Heart left ventricle (tissue), 16 donors: ENCODE measurements around the gene EXOC3L2. TPM values are rescaled to one million over a fixed set of nuclear protein-coding genes. Genes with fewer than 3 reads are reported as not detected.

Source experiments
- ATAC-seq, 4 donors: fragments of 200-7000 bp; cut with Tn5 transposase; one replicate each; pipeline ENCODE4 v1.9.1; 2020 to 2022; ENCODE audit warnings: moderate library complexity in 4 of 4, mild to moderate bottlenecking in 3 of 4, moderate number of reproducible peaks in 1 of 4
- DNase-seq, 5 donors: peaks; one replicate each; pipeline ENCODE4 v3.0.0-alpha.2; 2020
- H3K27ac ChIP-seq, 12 donors: fragments of 200-600 bp; sonication (generic) in 4 of 12; one replicate each; pipeline versions ENCODE4 v1.5.0 to v1.8.0; 2016 to 2022; ENCODE audit warnings: mild to moderate bottlenecking in 2 of 12
- H3K27me3 ChIP-seq, 9 donors: fragments of 200-600 bp; sonication (generic) in 2 of 9; one replicate each; pipeline versions ENCODE4 v1.5.1 to v1.8.0; 2016 to 2022; ENCODE audit warnings: mild to moderate bottlenecking in 3 of 9
- H3K36me3 ChIP-seq, 9 donors: fragments of 200-600 bp; sonication (generic) in 2 of 9; one replicate each; pipeline versions ENCODE4 v1.5.0 to v1.8.0; 2018 to 2022; ENCODE audit warnings: mild to moderate bottlenecking in 2 of 9
- H3K4me1 ChIP-seq, 12 donors: fragments of 200-600 bp; sonication (generic) in 4 of 12; one replicate each; pipeline versions ENCODE4 v1.5.0 to v1.8.0; 2016 to 2022; ENCODE audit warnings: mild to moderate bottlenecking in 3 of 12
- H3K4me3 ChIP-seq, 12 donors: fragments of 200-600 bp; sonication (generic) in 4 of 12; one replicate each; pipeline versions ENCODE4 v1.5.0 to v1.8.0; 2017 to 2022; ENCODE audit warnings: mild to moderate bottlenecking in 9 of 12, moderate library complexity in 4 of 12
- H3K9me3 ChIP-seq, 12 donors: fragments of 200-600 bp; sonication (generic) in 4 of 12; one replicate each; pipeline versions ENCODE4 v1.5.0 to v1.8.0; 2016 to 2022; ENCODE audit warnings: mild to moderate bottlenecking in 1 of 12
- POLR2A ChIP-seq, 2 donors: fragments of 450-650 bp; IDR thresholded peaks; one replicate each; pipeline ENCODE4 v1.6.1; 2017; ENCODE audit warnings: antibody characterized with exemption in 2 of 2, mild to moderate bottlenecking in 2 of 2, moderate library complexity in 2 of 2
- WGBS, 4 donors: extraction: QIAGEN DNeasy Blood & Tissue Kit in 2 of 4; methylation state at CpG; one replicate each; pipeline versions ENCODE4 v1.1.5 to v1.1.7; 2013 to 2018; 5-methylcytosine and 5-hydroxymethylcytosine counted together
- intact Hi-C, 10 donors: fragments of 100-400 bp; cut with DNase I; formaldehyde crosslinking; loops; one replicate each; pipeline versions ENCODE4 v1.11.1 to v1.14.2; 2022
- polyA plus RNA-seq, 2 donors: library from polyadenylated mRNA; stranded (reverse); fragments of 200-250 nt; gene quantifications; one replicate each; pipeline ENCODE4 v1.2.3, GENCODE V29; 2013
- total RNA-seq, 9 donors: library from RNA; depleted of rRNA in 2 of 9; stranded (reverse); fragments of >200 nt in 2 of 9; fragmentation: NEBNext Ultra II Directional in 3 of 9; extraction: Animal tissue kit (Norgen Biotek cat#: 25700) in 3 of 9; gene quantifications; one replicate each; pipeline versions ENCODE4 v1.1.0 to v1.2.4, GENCODE V29; 2016 to 2023
- TF ChIP-seq, protein P1 (sequence below), 12 donors: fragments of 200-600 bp; sonication (generic) in 4 of 12; IDR thresholded peaks; one replicate each; pipeline versions ENCODE4 v1.5.0 to v1.8.0; 2018 to 2022; ENCODE audit warnings: antibody characterized with exemption in 12 of 12, mild to moderate bottlenecking in 5 of 12
- donor health status: ischemic (EF 13 %, LVEDD 7.1; RV severe dilation, severe dysfunction).
- donor health status: healthy with polysubstance abuse.
- donor health status: DM: no; HTN: yes; CAD: no.
- donor health status: DM: no; HTN: no; CAD: no.
- donor health status: ischemic (EF 25% LVEDD 6.9; RV normal size, moderate dysfunction).
- donor health status: ischemic (EF 25% LVEDD 5.7; RV mildly dilated, moderate dysfunction).
- donor health status: healthy.
- donor health status: DM: yes; HTN: yes; CAD: no.
- donor health status: ischemic (EF 35%, LVEDD 5.7; RV mildly dilated, moderate dysfunction).
- donor health status: nonischemic (EF 11% LVEDD 7.7; RV severe dilation, severe dysfunction).
- donor health status: DM: yes; HTN: yes; CAD: no.
- donor health status: PGD.
- donor health status: ischemic (EF 29% LVEDD 5.4; RV normal size, mild dysfunction).
- donor health status: nonischemic (EF 23%, LVEDD 6.1; RV moderate dilation, normal function).

EXOC3L2 gene
- total and polyA plus RNA-seq, 11 donors: 0.32 to 2.5 (median 0.88) TPM

GRCh38 chr19:45223879-45224278 is 21.3 kb downstream of the EXOC3L2 start:
- Histone ChIP-seq H3K4me1 (no peaks in the 10 kb centered on the region), H3K27ac (no peak overlapping the region), H3K27me3 (peaks cover 0 to under 1% (median 0%) of the 10 kb centered on the region in 9 donors), H3K4me3 (no peak overlapping the region), H3K36me3 (no peaks in the 10 kb centered on the region), H3K9me3 (no peaks in the 10 kb centered on the region)
- TF ChIP-seq POLR2A (IDR thresholded peaks at IDR 0.05): no peak
- TF ChIP-seq, protein P1, sequence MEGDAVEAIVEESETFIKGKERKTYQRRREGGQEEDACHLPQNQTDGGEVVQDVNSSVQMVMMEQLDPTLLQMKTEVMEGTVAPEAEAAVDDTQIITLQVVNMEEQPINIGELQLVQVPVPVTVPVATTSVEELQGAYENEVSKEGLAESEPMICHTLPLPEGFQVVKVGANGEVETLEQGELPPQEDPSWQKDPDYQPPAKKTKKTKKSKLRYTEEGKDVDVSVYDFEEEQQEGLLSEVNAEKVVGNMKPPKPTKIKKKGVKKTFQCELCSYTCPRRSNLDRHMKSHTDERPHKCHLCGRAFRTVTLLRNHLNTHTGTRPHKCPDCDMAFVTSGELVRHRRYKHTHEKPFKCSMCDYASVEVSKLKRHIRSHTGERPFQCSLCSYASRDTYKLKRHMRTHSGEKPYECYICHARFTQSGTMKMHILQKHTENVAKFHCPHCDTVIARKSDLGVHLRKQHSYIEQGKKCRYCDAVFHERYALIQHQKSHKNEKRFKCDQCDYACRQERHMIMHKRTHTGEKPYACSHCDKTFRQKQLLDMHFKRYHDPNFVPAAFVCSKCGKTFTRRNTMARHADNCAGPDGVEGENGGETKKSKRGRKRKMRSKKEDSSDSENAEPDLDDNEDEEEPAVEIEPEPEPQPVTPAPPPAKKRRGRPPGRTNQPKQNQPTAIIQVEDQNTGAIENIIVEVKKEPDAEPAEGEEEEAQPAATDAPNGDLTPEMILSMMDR (IDR thresholded peaks at IDR 0.05): no peak
- ATAC-seq (no peak), DNase-seq (no peak)
- intact Hi-C loops: no loop called here
- 84 to 95% (median 91%) methylated on average over 5 of the region's 5 CpGs for WGBS, 4 donors

DNA sequence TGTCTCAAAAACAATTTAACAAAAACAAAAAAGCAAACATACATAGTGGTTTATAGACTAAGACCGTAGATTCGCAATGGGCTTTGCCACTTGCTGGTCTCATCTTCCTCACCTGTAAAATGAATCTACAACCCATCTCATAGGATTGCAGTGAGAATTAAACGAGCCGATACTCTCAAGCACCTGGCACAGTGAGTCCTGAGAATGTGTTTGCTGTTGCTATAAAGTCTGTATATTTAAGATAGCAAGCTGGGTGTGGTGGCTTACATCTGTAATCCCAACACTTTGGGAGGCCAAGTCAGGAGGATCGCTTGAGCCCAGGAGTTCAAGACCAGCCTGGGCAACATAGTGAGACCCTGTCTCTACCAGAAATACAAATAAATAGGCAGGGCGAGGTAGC is 22.5 kb downstream of the EXOC3L2 start:
- no peak for ATAC-seq
- intact Hi-C loops: no loop called here
- H3K27ac ChIP-seq: no peak overlapping the region
- no peaks in the 10 kb centered on the region for H3K36me3 ChIP-seq
- H3K4me3 ChIP-seq: no peak overlapping the region
- no peaks in the 10 kb centered on the region for H3K9me3 ChIP-seq
- no peak for DNase-seq
- TF ChIP-seq, protein P1 (IDR thresholded peaks at IDR 0.05): no peak
- TF ChIP-seq POLR2A (IDR thresholded peaks at IDR 0.05): no peak
- peaks cover 0 to 12% (median 2%) of the 10 kb centered on the region in 9 donors for H3K27me3 ChIP-seq
- H3K4me1 ChIP-seq: peaks cover 0 to 2% (median 0%) of the 10 kb centered on the region in 12 donors
- WGBS, 4 donors: 90 to 97% (median 95%) methylated on average over 6 of the region's 6 CpGs

DNA sequence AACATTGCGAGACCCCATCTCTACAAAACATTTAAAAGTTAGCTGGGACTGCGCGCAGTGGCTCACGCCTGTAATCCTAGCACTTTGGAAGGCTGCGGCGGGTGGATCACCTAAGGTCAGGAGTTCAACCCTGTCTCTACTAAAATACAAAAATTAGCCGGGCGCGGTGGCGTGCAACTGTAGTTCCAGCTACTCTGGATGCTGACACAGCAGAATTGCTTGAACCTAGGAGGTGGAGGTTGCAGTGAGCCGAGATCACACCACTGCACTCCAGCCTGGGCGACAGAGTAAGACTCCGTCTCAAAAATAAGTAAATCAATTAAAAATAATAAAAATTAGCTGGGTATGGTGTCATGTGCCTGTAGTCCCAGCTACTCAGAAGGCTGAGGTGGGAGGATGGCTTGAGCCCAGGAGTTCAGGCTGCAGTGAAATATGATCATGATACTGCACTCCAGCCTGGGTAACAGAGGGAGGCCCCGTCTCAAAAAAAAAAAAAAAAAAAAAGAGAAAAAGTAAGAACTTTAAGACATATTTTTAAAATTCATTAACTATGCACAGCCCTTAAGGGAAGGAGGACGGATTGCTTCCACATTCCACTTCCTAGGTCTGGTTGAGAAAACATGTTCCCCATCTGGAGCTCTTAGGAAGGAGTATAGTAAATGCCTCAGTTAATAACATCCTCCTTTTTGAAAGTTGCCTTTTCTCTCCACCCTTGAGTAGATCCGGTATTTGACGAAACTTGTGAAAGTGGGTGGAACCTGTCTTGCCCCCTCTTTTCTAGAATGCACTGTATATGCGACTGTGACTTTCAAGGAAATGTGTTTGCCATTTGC is 26.1 kb downstream of the EXOC3L2 start:
- TF ChIP-seq POLR2A (IDR thresholded peaks at IDR 0.05): no peak
- TF ChIP-seq, protein P1 (IDR thresholded peaks at IDR 0.05): no peak
- no peaks in the 10 kb centered on the region for H3K9me3 ChIP-seq
- no peak for ATAC-seq
- intact Hi-C loops: no loop called here
- peaks cover 0 to 19% (median 5%) of the 10 kb centered on the region in 12 donors for H3K4me1 ChIP-seq
- no peak overlapping the region for H3K4me3 ChIP-seq
- H3K36me3 ChIP-seq: no peaks in the 10 kb centered on the region
- 78 to 84% (median 82%) methylated on average over 18 of the region's 18 CpGs for WGBS, 4 donors
- peaks cover 0 to 36% (median 14%) of the 10 kb centered on the region in 9 donors for H3K27me3 ChIP-seq
- no peak for DNase-seq
- H3K27ac ChIP-seq: no peak overlapping the region

DNA sequence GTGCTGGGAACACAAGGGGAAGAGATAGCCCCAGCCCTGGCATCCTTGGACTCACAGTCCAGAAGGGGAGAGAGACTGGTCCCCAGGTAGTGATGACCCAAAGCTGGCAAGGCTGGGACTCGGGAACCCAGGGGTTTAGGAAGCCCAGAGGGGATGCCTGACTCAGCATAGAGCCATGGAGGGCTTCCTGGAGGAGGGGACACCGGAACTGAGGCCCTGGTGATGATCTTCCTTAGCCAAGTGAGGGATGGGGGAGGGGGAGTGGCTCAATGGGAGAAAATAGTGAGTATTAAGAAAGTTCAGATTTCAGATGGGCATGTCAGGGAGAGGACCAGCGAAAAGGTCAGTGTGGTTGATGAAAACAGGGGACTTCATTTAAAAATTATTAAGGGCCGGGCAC is 26.8 kb downstream of the EXOC3L2 start:
- peaks cover 0 to 19% (median 5%) of the 10 kb centered on the region in 12 donors for H3K4me1 ChIP-seq
- peaks cover 0 to 36% (median 14%) of the 10 kb centered on the region in 9 donors for H3K27me3 ChIP-seq
- WGBS, 4 donors: 63 to 73% (median 63%) methylated on average over 4 of the region's 4 CpGs
- TF ChIP-seq, protein P1 (IDR thresholded peaks at IDR 0.05): no peak
- no peak for TF ChIP-seq POLR2A (IDR thresholded peaks at IDR 0.05)
- DNase-seq (no peak), ATAC-seq (no peak)
- H3K27ac ChIP-seq: no peak overlapping the region
- intact Hi-C loops: no loop called here
- H3K4me3 ChIP-seq: no peak overlapping the region
- H3K36me3 ChIP-seq: no peaks in the 10 kb centered on the region
- H3K9me3 ChIP-seq: no peaks in the 10 kb centered on the region
